ENCODE measurements around the gene SEMA3C.

DNA sequence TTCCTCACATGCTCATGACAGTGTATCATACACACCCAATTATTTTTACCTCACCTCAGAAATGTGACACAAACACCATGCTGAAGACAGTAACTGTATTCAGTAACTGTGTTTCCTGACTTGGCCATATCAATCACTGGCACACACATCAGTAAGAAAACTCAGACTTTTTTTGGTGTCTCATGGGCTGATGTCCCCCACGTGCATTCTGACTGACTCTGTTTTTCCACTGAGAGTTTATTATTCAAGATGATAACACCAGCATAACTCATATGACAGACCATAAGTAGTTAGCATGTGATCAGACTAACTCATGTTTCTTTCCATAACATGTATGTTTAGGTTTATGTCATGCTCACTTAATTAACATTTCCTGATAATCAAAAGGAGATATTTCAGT is 155.6 kb downstream of the SEMA3C start:
- no peak for TF ChIP-seq POLR2A (IDR thresholded peaks at IDR 0.05)
- TF ChIP-seq, protein P1, sequence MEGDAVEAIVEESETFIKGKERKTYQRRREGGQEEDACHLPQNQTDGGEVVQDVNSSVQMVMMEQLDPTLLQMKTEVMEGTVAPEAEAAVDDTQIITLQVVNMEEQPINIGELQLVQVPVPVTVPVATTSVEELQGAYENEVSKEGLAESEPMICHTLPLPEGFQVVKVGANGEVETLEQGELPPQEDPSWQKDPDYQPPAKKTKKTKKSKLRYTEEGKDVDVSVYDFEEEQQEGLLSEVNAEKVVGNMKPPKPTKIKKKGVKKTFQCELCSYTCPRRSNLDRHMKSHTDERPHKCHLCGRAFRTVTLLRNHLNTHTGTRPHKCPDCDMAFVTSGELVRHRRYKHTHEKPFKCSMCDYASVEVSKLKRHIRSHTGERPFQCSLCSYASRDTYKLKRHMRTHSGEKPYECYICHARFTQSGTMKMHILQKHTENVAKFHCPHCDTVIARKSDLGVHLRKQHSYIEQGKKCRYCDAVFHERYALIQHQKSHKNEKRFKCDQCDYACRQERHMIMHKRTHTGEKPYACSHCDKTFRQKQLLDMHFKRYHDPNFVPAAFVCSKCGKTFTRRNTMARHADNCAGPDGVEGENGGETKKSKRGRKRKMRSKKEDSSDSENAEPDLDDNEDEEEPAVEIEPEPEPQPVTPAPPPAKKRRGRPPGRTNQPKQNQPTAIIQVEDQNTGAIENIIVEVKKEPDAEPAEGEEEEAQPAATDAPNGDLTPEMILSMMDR (IDR thresholded peaks at IDR 0.05) = no peak
